Stomach (tissue), 4 donors: ENCODE data around the gene RASSF10.

Experiments used
- POLR2AphosphoS5 ChIP-seq, 3 donors: sonication (generic); formaldehyde crosslinking; IDR thresholded peaks; one replicate each; pipeline ENCODE4 v1.6.1; 2016; ENCODE audit warnings: antibody characterized with exemption in 3 of 3
- TF ChIP-seq, protein P1 (sequence below), 7 experiments: fragments of 450-650 bp in 4 of 7; fragments of 200-600 bp in 3 of 7; sonication (generic) in 3 of 7; IDR thresholded peaks; one replicate each; pipeline ENCODE4 v1.5.1; 2016 to 2019; ENCODE audit warnings: antibody characterized with exemption in 7 of 7, control low read depth in 2 of 7, mild to moderate bottlenecking in 1 of 7

GRCh38 chr11:13019313-13019712 lies 10.2 kb downstream of the RASSF10 start:
- TF ChIP-seq, protein P1, sequence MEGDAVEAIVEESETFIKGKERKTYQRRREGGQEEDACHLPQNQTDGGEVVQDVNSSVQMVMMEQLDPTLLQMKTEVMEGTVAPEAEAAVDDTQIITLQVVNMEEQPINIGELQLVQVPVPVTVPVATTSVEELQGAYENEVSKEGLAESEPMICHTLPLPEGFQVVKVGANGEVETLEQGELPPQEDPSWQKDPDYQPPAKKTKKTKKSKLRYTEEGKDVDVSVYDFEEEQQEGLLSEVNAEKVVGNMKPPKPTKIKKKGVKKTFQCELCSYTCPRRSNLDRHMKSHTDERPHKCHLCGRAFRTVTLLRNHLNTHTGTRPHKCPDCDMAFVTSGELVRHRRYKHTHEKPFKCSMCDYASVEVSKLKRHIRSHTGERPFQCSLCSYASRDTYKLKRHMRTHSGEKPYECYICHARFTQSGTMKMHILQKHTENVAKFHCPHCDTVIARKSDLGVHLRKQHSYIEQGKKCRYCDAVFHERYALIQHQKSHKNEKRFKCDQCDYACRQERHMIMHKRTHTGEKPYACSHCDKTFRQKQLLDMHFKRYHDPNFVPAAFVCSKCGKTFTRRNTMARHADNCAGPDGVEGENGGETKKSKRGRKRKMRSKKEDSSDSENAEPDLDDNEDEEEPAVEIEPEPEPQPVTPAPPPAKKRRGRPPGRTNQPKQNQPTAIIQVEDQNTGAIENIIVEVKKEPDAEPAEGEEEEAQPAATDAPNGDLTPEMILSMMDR (IDR thresholded peaks at IDR 0.05), result no peak
- TF ChIP-seq POLR2AphosphoS5 (IDR thresholded peaks at IDR 0.05), result no peak
